Astrocyte of the cerebellum (primary cell): ENCODE data around the gene ATP5F1D.
A peak's percentile ranks its signal among the peaks of the same experiment; 100 is the strongest.

Source experiments
- DNase-seq: peaks from one replicate; pipeline ENCODE4 v3.0.0-alpha.2; 2011; ENCODE audit warnings: low read depth
- H3K4me3 ChIP-seq: 2 replicates; pipeline ENCODE4 v1.5.1; 2011; ENCODE audit warnings: mild to moderate bottlenecking, low read depth, low read length, moderate library complexity
- CTCF ChIP-seq: IDR thresholded peaks from 2 replicates; pipeline ENCODE4 v1.5.1; 2012; ENCODE audit warnings: low read length, low read depth, moderate library complexity, mild to moderate bottlenecking; ENCODE audit errors: missing control alignments
- in situ Hi-C: cut with HindIII; loops from 2 replicates; pipeline ENCODE4 v1.10.0; 2017; ENCODE audit warnings: low sequenced_read_pairs

Gene ATP5F1D

GRCh38 chr19:1253514-1254080 is 12.0 kb downstream of the ATP5F1D start:
- H3K4me3 ChIP-seq, result peak overlapping the region; percentile 77
- no peak for TF ChIP-seq CTCF
- DNase-seq, result no peak
- in situ Hi-C loops, result no loop called here

GRCh38 chr19:1254081-1254527 is 12.6 kb downstream of the ATP5F1D start:
- H3K4me3 ChIP-seq, result peak overlapping the region; percentile 77
- in situ Hi-C loops, result no loop called here
- DNase-seq, result no peak
- TF ChIP-seq CTCF, result no peak

- in situ Hi-C loops, result no loop called here
- H3K4me3 ChIP-seq, result no peak overlapping the region
- DNase-seq, result no peak
- TF ChIP-seq CTCF, result no peak
Measured at GRCh38 chr19:1254530-1255185, 13.1 kb downstream of the ATP5F1D start.

- no peak for TF ChIP-seq CTCF
- in situ Hi-C loops, result no loop called here
- H3K4me3 ChIP-seq, result no peak overlapping the region
- no peak for DNase-seq
Measured at GRCh38 chr19:1255186-1256161, 13.9 kb downstream of the ATP5F1D start.

GRCh38 chr19:1256646-1257474 is 15.3 kb downstream of the ATP5F1D start:
- DNase-seq, result no peak
- no peak for TF ChIP-seq CTCF
- H3K4me3 ChIP-seq, result no peak overlapping the region
- in situ Hi-C loops, result no loop called here
